HG03460 (cell line): ENCODE data around the gene CRYBG1.

Experiments used
- ATAC-seq: cut with Tn5 transposase; IDR thresholded peaks from one replicate; pipeline ENCODE4 v1.9.1; 2021; ENCODE audit not compliant: unreplicated experiment

Gene CRYBG1

DNA sequence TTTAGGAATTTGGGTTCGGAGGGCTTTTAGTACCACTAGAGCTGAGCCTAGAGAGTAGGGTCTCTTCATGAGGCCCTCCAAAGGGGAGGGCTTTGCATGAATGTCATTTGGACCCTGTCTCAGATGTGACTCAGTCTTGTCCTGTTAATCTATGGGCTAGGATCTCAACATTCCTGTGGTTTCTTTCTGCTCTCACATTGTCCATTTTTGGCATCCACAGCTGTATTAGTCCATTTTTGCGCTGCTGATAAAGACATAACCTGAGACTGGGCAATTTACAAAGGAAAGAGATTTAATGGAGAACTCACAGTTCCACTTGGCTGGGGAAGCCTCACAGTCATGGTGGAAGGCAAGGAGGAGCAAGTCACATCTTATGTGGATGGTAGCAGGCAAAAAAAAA is 61.0 kb downstream of the CRYBG1 start:
- no peak for ATAC-seq

DNA sequence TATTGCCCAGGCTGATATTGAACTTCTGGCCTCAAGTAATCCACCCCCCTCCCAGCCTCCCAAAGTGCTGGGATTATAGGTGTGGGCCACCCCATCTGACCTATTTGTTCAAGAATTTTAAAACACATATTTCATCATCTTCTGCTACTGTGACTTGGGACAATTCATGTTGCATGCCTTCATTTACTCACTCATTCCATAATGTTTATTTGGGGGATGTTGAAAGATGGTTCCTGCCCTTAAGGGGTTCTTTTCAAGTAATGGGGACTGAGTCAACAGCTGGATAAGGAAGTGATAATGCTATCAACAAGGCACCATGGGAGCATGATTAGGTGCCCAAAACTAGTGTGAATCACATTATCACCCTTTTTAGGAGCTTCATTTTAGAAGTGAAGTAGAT is 62.0 kb downstream of the CRYBG1 start:
- ATAC-seq = no peak

- ATAC-seq = no peak
These were observed 64.9 kb downstream of the CRYBG1 start for GRCh38 chr6:106425382-106425781.

DNA sequence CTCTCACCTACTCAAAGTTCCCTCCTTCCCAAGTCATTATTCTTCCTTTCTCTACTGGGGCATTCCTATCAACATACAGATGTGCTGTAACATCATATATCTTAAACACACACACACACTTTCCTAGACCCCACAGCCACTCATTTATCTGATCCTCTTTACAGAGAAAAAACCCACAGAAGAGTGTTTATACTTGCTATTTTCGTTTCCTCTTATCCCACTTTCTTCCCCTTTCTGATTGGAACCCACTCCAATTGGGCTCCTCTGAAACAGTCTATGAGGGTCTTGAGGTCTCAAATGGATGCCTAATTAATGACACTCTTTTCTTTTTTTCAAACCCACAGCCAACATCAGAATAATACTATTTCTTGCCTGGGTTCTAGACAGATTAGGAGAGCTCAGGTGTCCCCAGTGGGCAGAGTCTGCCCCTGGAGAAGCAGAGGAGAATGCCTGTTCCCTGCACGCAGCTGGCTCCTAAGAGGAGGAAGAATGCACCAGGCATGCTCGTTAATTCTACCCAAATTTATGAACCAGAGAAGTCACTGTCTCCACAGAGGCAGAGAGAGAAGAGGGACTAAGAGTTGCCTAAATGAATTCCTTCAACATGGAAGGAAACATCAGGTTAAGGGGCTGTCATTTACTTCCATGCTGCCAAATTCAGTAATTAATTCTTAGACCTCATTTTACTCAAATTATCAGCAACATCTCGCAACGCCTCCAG is 65.9 kb downstream of the CRYBG1 start:
- ATAC-seq = no peak

DNA sequence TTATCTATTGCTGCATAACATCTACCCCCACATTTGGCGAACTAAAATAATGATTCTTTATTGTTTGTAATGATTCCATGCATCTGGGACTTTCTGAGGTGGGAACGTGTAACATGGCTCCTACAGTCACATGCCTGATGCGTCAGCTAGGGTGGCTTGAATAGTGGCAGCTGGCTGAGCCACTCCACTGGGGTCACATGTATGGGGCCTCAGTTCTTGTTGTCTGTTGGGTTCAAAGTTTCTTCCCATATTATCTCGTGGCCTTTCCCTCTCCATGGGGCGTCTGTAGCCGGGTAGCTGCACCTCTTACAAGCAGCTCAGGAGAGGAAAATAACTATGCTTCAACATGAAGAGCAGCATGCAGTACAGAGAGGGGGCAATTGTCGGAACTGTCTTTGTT is 69.9 kb downstream of the CRYBG1 start:
- no peak for ATAC-seq

GRCh38 chr6:106431405-106431804 is 70.9 kb downstream of the CRYBG1 start:
- no peak for ATAC-seq

DNA sequence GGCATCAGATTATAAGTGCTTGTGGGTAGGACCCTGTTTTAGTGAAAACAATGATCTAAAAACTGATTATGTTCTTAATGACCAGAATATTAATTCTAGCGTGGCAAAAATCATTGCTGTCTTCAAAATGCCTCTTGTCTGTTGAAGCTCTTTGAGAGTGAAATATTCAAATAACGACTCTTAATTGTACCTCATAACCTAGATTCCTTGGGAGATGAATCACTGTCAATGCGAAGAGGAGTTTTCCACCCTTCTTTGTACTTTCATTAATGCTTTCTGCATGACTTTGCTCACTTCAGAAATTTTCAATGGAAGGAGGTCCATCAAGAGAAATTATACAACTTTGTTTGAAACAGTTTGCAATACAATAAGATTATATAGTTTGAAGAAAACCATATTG is 71.5 kb downstream of the CRYBG1 start:
- ATAC-seq = no peak

DNA sequence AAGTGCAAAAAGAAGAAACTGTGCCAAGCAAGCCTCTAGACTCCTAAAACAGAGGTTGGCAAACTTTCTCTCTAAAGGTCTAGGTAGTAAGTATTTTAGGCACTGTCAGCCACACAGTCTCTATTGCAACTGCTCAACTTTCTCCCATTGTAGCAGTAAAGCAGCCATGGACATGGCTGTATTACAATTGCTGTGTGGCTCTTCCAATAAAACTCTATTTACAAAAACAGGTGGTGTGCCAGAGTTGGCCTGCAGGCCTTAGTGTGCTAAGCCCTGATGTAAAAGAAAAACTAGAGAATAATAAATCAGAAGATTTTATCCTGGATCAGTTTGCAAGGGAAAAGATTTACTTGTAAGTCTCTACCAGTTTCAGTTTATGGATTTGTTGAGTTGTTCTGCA is 74.0 kb downstream of the CRYBG1 start:
- ATAC-seq = no peak

DNA sequence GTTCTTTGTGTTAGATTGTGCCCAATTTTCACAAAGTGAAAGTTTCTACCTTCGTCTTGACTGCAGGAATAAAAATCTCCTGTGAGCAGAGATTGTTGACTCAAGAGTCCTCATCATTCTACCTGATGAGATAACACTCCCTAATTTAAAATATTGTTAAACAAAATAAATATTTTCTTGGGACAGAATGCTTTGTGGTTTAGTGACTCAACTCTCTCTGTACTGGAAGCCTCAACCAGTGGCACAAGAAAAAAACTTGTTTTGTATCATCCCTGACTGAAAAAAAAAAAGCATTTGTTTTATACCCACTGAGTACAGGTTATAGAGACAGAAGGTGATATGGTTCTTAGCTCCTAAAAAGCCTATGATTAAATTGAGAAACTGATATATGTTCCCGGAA is 78.9 kb downstream of the CRYBG1 start:
- ATAC-seq = no peak

DNA sequence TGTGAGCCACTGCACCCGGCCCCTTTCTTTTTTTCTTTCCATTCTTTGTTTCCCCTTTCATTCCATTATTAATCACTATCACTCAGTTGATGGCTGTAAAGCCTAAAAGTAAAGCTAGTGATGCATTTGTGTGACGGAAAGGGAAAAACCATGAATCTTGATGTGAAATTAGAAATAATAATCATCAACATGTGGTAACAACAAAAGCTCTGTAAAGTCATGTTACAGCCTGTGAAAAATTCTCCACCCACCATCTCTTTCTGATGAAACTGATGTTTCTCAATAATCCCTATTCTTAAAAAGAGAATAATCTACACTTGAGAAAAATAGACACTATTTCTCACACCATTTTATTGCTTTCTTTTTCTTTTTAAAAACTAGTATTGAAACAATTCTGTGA is 80.0 kb downstream of the CRYBG1 start:
- ATAC-seq = no peak

GRCh38 chr6:106442395-106442794 is 81.9 kb downstream of the CRYBG1 start:
- ATAC-seq = no peak

DNA sequence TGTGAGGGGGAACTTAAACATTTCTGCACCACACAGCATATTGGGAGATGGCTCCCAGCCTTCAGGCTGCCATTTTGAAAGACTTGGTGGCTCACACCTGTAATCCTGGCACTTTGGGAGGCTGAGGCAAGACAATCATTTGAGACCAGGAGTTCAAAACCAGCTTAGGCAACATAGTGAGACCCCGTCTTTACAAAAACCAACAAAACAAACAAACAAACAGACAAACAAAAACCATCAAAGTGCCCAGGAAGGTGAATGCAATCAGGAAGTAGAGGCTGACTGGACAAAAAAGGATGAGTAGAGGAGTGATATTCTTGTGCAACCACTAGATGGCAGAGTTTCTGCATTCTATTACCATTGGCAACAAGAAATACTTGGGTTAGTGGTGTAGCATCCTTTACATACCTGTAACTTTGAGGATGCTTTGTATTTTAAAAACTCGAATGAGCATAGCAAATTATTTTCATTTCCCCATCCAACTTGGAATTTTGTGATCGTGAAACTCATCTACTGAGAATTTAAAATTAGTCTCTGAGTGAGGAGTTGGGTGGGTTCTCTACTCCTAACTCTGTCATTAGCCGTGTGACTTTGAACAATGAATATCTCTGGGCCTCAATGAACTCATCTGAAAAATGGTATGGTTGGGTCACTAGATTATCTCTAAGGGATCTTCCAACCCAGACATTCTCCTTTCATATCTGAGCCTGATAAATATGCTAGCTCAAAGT is 84.4 kb downstream of the CRYBG1 start:
- ATAC-seq = no peak

DNA sequence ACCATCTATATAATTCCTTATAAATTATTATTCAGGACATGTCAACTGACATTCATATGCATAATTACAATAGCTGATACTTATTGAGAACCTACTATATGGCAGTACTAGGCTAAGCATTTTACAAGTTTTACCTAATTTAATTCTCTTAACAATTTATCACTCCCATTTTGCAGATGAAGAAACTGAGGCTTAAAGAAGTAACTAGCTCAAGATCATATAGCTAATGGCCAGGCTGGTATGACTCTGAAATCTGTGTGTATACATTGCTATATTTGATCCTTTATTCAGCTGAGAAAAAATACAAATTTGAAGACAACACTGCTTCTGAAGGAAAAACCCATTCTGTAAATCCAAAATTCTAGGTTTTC is 85.0 kb downstream of the CRYBG1 start:
- no peak for ATAC-seq

- ATAC-seq = no peak
These were observed 85.9 kb downstream of the CRYBG1 start for GRCh38 chr6:106446287-106446885.

DNA sequence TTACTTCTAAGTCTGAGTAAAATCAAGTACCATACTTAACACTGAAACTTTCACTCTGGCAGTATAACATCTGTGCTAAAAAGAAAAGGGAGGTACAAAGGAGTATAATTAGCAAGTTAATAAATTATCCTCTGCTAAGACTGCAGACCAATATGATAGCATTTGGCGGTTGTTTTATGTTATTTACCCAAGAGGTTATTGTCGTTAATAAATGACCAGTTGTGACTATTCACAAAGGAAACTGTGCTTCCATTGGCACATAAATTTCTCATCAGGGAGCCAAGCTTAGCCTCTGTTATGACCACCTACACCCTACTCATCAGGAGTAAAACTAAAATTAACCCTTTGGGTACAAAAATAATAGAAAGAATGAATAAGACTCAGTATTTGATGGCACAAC is 86.5 kb downstream of the CRYBG1 start:
- ATAC-seq = no peak

- peak; percentile 48 for ATAC-seq
These were observed 87.5 kb downstream of the CRYBG1 start for GRCh38 chr6:106448000-106448426.

DNA sequence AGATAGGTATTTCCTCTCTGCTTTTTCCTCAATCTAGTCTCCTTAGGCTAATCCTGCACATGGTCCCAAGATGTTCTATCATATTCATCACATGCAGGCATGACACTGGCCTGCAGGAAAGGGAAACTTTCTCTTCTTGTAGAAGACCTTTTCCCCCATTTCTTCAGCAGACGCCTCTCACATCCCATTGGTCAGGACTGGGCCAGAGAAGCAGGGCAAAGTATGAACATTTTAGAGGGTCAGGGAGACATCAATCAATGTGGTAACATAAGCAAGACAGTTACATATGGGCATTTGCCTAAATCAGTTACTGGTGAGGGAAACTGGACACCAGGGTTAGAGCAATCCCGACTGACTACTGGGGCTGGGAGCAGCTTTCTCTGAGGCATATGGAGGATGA is 90.1 kb downstream of the CRYBG1 start:
- no peak for ATAC-seq

DNA sequence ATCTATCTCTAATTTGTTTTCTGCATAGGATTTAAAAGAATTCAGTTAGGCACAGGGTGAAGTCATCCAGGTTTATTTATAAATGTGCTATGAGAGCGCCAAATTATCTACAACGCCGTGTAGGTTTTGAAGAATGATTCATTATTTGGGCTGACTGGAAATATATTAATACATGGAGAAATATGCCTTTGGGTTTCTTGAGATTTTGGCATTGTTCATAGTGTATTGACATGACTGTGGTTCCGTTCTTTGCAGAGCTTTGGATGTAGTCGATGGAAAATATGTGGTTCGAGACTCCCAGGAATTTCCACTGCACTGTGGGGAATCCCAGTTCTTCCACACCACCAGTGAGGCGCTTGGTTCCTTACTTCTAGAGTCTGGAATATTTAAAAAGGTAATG is 90.9 kb downstream of the CRYBG1 start:
- ATAC-seq = no peak

GRCh38 chr6:106452628-106453027 is 92.1 kb downstream of the CRYBG1 start:
- no peak for ATAC-seq

GRCh38 chr6:106453756-106454367 is 93.3 kb downstream of the CRYBG1 start:
- ATAC-seq = no peak

GRCh38 chr6:106456756-106457155 is 96.2 kb downstream of the CRYBG1 start:
- no peak for ATAC-seq
